Fibroblast of lung (primary cell): ENCODE measurements around the gene SUGP2. TPM values are rescaled to one million over a fixed set of nuclear protein-coding genes. Genes with fewer than 3 reads are reported as not detected.

Experiments
- DNase-seq, 2 donors: peaks; one replicate each; pipeline versions ENCODE4 v3.0.0 to v3.0.0-alpha.2; 2010; ENCODE audit warnings: low read depth in 2 of 2
- H2AFZ ChIP-seq: 2 replicates; pipeline ENCODE4 v1.5.1; 2012; ENCODE audit warnings: low read length, control low read depth, inconsistent platforms
- H3K27ac ChIP-seq: 2 replicates; pipeline ENCODE4 v1.5.1; 2011; ENCODE audit warnings: low read length, control low read depth; ENCODE audit not compliant: insufficient read depth
- H3K27me3 ChIP-seq: 2 replicates; pipeline ENCODE4 v1.5.1; 2011; ENCODE audit warnings: mild to moderate bottlenecking, low read length; ENCODE audit not compliant: control insufficient read depth, insufficient read depth
- H3K36me3 ChIP-seq: 2 replicates; pipeline ENCODE4 v1.5.1; 2011; ENCODE audit warnings: low read length; ENCODE audit not compliant: control insufficient read depth, insufficient read depth
- H3K4me1 ChIP-seq: 2 replicates; pipeline ENCODE4 v1.5.1; 2011; ENCODE audit warnings: low read length; ENCODE audit not compliant: control insufficient read depth, insufficient read depth; ENCODE audit errors: extremely low read depth
- H3K4me2 ChIP-seq: 2 replicates; pipeline ENCODE4 v1.5.1; 2011; ENCODE audit warnings: low read length, control low read depth; ENCODE audit not compliant: insufficient read depth; ENCODE audit errors: extremely low read depth
- H3K4me3 ChIP-seq, 4 experiments: fragments of 200-600 bp in 1 of 4; sonication (generic) in 1 of 4; replicated peaks in 1 of 4; 2 replicates each; pipeline ENCODE4 v1.5.1; 2011 to 2016; ENCODE audit warnings: low read length in 4 of 4, low read depth in 3 of 4, mild to moderate bottlenecking in 3 of 4, control low read depth in 2 of 4, inconsistent platforms in 1 of 4, mixed read lengths in 1 of 4; ENCODE audit not compliant: insufficient read depth in 1 of 4; ENCODE audit errors: control extremely low read depth in 1 of 4
- H3K79me2 ChIP-seq: 2 replicates; pipeline ENCODE4 v1.5.1; 2012; ENCODE audit warnings: mild to moderate bottlenecking, low read length, inconsistent platforms; ENCODE audit not compliant: control insufficient read depth, insufficient read depth
- H3K9ac ChIP-seq: 2 replicates; pipeline ENCODE4 v1.5.1; 2011; ENCODE audit warnings: mild to moderate bottlenecking, low read length, control low read depth; ENCODE audit not compliant: insufficient read depth
- H3K9me3 ChIP-seq: 2 replicates; pipeline ENCODE4 v1.5.1; 2012; ENCODE audit warnings: low read depth, low read length; ENCODE audit not compliant: control insufficient read depth, insufficient read depth
- H4K20me1 ChIP-seq: 2 replicates; pipeline ENCODE4 v1.5.1; 2011; ENCODE audit warnings: low read length; ENCODE audit not compliant: control insufficient read depth, insufficient read depth; ENCODE audit errors: extremely low read depth
- CTCF ChIP-seq, 2 donors: IDR thresholded peaks in 1 of 2; conservative IDR thresholded peaks in 1 of 2; 1 replicate in 1 of 2; 2 replicates in 1 of 2; pipeline ENCODE4 v1.5.1; 2011 to 2012; ENCODE audit warnings: low read length in 2 of 2, control low read depth in 1 of 2, inconsistent platforms in 1 of 2, low read depth in 1 of 2, mild to moderate bottlenecking in 1 of 2
- EZH2 ChIP-seq: IDR thresholded peaks from 2 replicates; pipeline ENCODE4 v1.5.1; 2012; ENCODE audit warnings: low read length, control low read depth, mild to moderate bottlenecking; ENCODE audit errors: missing control alignments
- polyA plus RNA-seq, 2 donors: library from polyadenylated mRNA; depleted of rRNA in 1 of 2; stranded (reverse) in 1 of 2; unstranded in 1 of 2; fragments of >200 nt; gene quantifications; 2 replicates each; pipeline ENCODE4 v1.2.1, GENCODE V29; 2011 to 2012; ENCODE audit warnings: missing spikeins in 1 of 2
- total RNA-seq: library from RNA; depleted of rRNA; stranded (reverse); fragments of >200 nt; gene quantifications from 2 replicates; pipeline ENCODE4 v1.2.1, GENCODE V29; 2014

SUGP2 gene
- total and polyA plus RNA-seq, 2 donors (not counting 1 experiment from before 2014, with no cell fraction given), result 29.2 to 31.4 TPM

- H3K36me3 ChIP-seq, result no peaks in the 10 kb centered on the region
- no peaks in the 10 kb centered on the region for H4K20me1 ChIP-seq
- H3K9me3 ChIP-seq, result no peaks in the 10 kb centered on the region
- no peak for TF ChIP-seq EZH2
- TF ChIP-seq CTCF (conservative IDR thresholded peaks at IDR 0.05 in 1 of 2, IDR thresholded peaks at IDR 0.05 in 1 of 2; ENCODE audit: low read depth in 1 of 2, low read length in 2 of 2), result no peak
- peaks cover 2% of the 10 kb centered on the region for H3K4me1 ChIP-seq
- H2AFZ ChIP-seq, result no peak overlapping the region
- no peak overlapping the region for H3K9ac ChIP-seq
- no peaks in the 10 kb centered on the region for H3K79me2 ChIP-seq
- DNase-seq, result no peak
- H3K4me2 ChIP-seq, result no peak overlapping the region
- no peak overlapping the region for H3K27ac ChIP-seq
- H3K27me3 ChIP-seq, result no peaks in the 10 kb centered on the region
- H3K4me3 ChIP-seq, result no peak overlapping the region
These were observed 57.4 kb downstream of the SUGP2 start for GRCh38 chr19:18975869-18976268.

DNA sequence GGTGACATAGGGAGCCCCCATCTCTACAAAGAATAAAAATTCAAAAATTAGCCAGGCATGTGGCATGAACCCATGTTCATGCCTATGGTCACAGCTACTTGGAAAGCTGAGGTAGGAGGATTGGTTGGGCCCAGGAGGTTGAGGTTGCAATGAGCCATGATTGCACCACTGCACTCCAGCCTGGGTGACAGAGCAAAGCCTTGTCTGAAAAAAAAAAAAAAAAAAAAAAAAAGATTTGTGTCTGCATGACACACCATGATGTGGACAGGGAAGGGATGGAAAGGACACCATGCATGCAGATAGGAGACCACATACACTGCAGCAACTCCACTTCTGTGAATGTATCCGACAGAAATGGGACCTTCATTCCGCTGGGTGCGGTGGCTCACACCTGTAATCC is 58.3 kb downstream of the SUGP2 start:
- Histone ChIP-seq H2AFZ (no peak overlapping the region), H3K27me3 (no peaks in the 10 kb centered on the region), H3K36me3 (no peaks in the 10 kb centered on the region), H3K79me2 (no peaks in the 10 kb centered on the region), H3K4me1 (peaks cover 4% of the 10 kb centered on the region), H3K27ac (no peak overlapping the region), H3K9ac (no peak overlapping the region), H3K4me3 (no peak overlapping the region), H4K20me1 (no peaks in the 10 kb centered on the region), H3K9me3 (no peaks in the 10 kb centered on the region), H3K4me2 (no peak overlapping the region)
- TF ChIP-seq EZH2 (no peak), CTCF (conservative IDR thresholded peaks at IDR 0.05 in 1 of 2, IDR thresholded peaks at IDR 0.05 in 1 of 2; ENCODE audit: low read depth in 1 of 2, low read length in 2 of 2) (no peak)
- no peak for DNase-seq

- H3K4me1 ChIP-seq, result peaks cover 7% of the 10 kb centered on the region
- no peak overlapping the region for H3K4me3 ChIP-seq
- H3K36me3 ChIP-seq, result no peaks in the 10 kb centered on the region
- H3K9ac ChIP-seq, result no peak overlapping the region
- no peak overlapping the region for H3K27ac ChIP-seq
- no peak overlapping the region for H3K4me2 ChIP-seq
- TF ChIP-seq CTCF (conservative IDR thresholded peaks at IDR 0.05 in 1 of 2, IDR thresholded peaks at IDR 0.05 in 1 of 2; ENCODE audit: low read depth in 1 of 2, low read length in 2 of 2) (no peak), EZH2 (no peak)
- H2AFZ ChIP-seq, result no peak overlapping the region
- DNase-seq, result no peak
- H3K79me2 ChIP-seq, result no peaks in the 10 kb centered on the region
- H4K20me1 ChIP-seq, result no peaks in the 10 kb centered on the region
- H3K9me3 ChIP-seq, result no peaks in the 10 kb centered on the region
- no peaks in the 10 kb centered on the region for H3K27me3 ChIP-seq
These were observed 60.5 kb downstream of the SUGP2 start for GRCh38 chr19:18972851-18973250.
